Esophagus muscularis mucosa (tissue), 3 donors: ENCODE measurements around the gene FADS3.

ENCODE experiments used
- POLR2A ChIP-seq: fragments of 450-650 bp; IDR thresholded peaks from one replicate; pipeline ENCODE4 v1.6.1; 2017; ENCODE audit warnings: antibody characterized with exemption, moderate library complexity, mild to moderate bottlenecking, low read depth
- POLR2AphosphoS5 ChIP-seq, 2 donors: sonication (generic); formaldehyde crosslinking; IDR thresholded peaks; one replicate each; pipeline ENCODE4 v1.6.1; 2017; ENCODE audit warnings: antibody characterized with exemption in 2 of 2
- TF ChIP-seq, protein P1 (sequence below), 3 experiments: fragments of 200-600 bp in 2 of 3; fragments of 450-650 bp in 1 of 3; sonication (generic) in 2 of 3; IDR thresholded peaks; one replicate each; pipeline ENCODE4 v1.5.1; 2017 to 2019; ENCODE audit warnings: antibody characterized with exemption in 3 of 3, mild to moderate bottlenecking in 2 of 3, moderate library complexity in 1 of 3

DNA sequence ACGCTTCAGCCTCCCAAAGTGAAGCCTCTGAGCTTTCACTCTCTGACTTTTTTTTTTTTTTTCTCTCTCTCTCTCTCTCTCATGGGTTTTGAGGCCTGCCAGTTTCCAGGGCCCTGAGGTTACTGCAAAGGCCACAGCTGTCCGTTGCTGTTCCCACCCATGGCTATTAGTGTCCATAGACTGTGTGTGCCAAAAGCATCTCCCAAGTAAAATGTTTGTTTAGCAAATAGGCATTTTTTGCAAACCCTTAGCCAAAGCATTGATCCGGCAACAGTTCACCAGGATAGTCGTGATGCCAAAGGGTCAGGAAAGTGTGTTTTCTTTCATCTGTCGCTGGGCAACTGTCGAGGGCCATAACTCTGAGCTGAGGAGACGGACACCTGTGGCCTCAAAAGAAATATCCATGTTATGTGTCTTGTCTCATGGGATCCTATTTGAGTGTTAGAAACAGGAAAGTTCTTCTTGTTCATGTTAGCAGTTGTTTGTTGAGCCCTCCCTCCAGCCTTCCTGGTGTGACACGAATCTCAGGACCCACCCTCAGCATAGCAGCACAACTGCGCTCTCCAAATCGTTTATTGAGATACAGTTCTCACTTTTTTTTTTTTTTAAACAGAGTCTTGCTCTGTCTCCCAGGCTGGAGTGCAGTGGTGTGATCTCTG lies 44.9 kb downstream of the FADS3 start:
- no peak for TF ChIP-seq POLR2A
- TF ChIP-seq, protein P1, sequence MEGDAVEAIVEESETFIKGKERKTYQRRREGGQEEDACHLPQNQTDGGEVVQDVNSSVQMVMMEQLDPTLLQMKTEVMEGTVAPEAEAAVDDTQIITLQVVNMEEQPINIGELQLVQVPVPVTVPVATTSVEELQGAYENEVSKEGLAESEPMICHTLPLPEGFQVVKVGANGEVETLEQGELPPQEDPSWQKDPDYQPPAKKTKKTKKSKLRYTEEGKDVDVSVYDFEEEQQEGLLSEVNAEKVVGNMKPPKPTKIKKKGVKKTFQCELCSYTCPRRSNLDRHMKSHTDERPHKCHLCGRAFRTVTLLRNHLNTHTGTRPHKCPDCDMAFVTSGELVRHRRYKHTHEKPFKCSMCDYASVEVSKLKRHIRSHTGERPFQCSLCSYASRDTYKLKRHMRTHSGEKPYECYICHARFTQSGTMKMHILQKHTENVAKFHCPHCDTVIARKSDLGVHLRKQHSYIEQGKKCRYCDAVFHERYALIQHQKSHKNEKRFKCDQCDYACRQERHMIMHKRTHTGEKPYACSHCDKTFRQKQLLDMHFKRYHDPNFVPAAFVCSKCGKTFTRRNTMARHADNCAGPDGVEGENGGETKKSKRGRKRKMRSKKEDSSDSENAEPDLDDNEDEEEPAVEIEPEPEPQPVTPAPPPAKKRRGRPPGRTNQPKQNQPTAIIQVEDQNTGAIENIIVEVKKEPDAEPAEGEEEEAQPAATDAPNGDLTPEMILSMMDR (IDR thresholded peaks at IDR 0.05), result no peak
- no peak for TF ChIP-seq POLR2AphosphoS5 (IDR thresholded peaks at IDR 0.05)
